Stimulated activated CD4-positive, alpha-beta T cell treated with anti-CD3 and anti-CD28 coated beads, TNF-alpha, amount 100 ng/mL, for 48 hours (primary cell): ENCODE measurements around the gene MYCN.
"Not testable (repeated sequence)": the region's sequence is repeated elsewhere in the genome, so short reads cannot be mapped to it uniquely, and the experiment has no call there.

Experiments
- DNase-seq, 3 donors: peaks; one replicate each; pipeline ENCODE4 v3.0.0-alpha.2; 2020; ENCODE audit warnings: low read depth in 3 of 3

MYCN gene

GRCh38 chr2:15907461-15908324 lies 32.7 kb upstream of the MYCN start:
- no peak for DNase-seq

- no peak for DNase-seq
These were observed 32.0 kb upstream of the MYCN start for GRCh38 chr2:15908371-15908770.

DNA sequence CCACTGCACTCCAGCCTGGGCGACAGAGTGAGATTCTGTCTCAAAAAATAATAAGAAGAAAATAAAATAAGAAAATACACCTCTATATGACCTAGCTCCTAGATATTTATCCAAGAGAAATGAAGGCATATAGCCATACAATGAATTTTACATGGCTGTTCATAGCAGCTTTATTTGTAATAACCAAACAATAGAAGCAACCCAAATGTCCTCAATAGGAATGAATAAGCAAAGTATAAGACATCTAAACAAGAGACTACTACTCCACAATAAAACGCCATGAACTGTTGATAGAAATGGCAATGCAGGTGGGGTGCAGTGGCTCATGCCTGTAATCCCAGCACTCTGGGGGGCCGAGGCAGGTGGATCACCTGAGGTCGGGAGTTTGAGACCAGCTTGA lies 31.2 kb upstream of the MYCN start:
- DNase-seq, result no peak

GRCh38 chr2:15909736-15910135 lies 30.6 kb upstream of the MYCN start:
- DNase-seq, result no peak

GRCh38 chr2:15911270-15911669 lies 29.1 kb upstream of the MYCN start:
- not testable (repeated sequence) for DNase-seq

DNA sequence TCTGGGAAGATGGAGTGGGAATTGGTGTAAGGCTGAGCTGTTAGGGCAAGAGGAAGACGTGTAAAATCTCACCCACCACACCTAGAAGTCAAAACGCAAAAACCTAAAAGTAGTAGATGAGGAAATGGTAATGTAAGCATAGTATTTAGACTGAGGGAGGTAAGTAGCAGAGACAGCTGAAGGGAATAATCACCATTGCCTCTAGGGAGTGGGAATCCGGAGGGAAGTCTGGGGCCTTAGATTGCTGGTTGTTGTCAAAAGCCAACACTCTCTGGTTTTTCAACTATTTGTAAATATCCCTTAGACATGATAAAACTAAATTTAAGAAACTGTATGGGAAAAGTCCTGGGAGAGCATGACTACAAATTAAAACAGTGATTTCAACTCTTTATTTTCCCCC lies 28.7 kb upstream of the MYCN start:
- DNase-seq, result no peak

- no peak for DNase-seq
These were observed 28.1 kb upstream of the MYCN start for GRCh38 chr2:15912203-15912602.

GRCh38 chr2:15913146-15913545 lies 27.2 kb upstream of the MYCN start:
- DNase-seq, result no peak

GRCh38 chr2:15914596-15915385 lies 25.6 kb upstream of the MYCN start:
- no peak for DNase-seq

DNA sequence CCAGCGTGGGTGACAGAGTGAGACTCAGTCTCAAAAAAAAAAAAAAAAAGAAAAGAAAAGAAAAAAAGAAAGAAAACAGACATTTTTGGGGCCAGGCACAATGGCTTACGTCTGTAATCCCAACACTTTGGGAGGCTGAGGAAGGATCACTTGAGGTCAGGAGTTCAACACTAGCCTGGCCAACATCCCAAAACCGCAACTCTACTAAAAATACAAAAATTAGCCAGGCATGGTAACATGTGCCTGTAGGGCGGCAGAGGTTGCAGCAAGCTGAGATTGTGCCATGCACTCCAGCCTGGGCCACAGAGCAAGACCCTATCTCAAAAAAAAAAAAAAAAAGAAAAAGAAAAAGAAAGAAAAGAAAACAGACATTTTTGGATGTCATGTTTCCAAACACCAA lies 24.8 kb upstream of the MYCN start:
- DNase-seq, result not testable (repeated sequence)

GRCh38 chr2:15916336-15916735 lies 24.0 kb upstream of the MYCN start:
- no peak for DNase-seq

DNA sequence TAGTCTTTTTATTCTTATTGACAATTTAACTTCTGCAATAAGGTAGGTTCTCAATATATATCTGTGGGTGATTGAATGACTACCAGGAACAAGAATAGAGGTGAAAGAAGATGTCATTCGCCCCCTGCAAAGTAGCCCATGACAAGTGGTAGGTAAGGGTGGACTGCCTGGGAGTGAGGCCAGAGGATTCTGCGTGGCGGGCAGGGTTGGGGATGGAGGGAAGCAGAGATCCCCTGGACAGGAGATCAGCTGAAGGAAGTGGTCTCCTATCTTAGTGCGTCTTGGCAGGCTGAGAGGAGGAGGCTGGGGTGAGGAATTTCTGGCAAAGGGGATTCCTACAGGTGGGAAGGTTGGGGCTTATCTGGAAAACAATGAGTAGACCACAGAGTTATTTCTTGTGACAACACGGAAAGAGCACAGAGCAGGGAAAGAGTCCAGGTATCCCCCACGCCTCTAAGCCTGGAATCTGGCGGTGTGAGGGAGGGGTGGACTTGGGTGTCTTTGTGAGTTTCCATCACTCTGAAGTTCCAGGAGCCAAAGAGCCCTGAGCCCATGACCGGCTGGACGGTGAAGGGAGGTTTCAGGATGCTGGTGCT lies 21.5 kb upstream of the MYCN start:
- DNase-seq, result no peak

DNA sequence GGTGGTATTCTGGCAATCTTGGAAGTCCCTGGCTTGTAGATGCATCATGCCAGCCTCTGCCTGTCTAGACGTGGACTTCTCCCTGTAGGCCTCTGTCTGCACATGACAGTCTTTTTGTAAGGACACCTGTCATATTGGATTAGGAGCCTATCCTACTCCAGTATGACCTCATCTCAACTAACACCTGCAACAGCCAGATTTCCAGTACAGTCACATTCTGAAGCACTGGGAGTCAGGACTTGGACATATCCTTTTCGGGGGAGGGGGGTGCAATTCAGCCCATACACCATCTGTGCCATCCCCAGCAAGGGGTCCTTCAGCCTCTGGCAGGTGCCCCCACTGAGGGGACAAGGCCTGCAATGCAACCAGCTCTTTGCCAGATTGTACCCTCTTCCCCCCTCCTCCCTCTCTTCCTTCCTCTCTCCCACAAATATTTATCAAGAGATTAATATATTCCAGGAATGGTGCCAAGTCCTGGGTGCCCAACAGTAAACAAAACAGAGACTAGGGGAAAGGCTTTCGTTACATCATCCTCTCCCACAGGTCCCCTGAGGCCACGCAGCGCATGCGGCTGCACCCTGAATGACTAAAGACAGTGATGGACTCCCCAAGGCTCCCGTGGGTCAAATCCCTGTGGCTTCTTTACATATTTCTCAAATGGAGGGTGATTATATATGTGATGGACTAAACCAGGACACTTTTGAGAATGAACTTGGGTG lies 20.5 kb upstream of the MYCN start:
- DNase-seq, result no peak

DNA sequence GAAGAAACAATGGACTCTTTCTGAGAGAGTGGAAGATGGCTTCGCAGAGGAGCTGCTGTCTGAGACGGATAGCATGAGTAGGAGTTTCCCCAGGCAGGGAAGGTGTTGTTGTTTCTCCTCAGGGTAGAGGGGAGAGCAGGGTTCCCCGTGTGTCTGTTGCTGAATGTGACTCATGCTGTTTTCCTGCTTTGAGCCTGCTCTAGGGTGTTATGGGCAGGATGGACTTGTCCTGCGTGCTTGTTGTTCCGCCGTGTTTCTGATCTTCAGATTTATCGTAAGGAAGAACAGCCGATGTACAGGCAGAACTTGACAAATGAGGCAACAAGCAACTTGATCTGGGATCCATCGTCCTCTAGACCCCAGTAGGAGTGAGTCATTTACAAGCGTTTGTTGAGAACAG lies 19.7 kb upstream of the MYCN start:
- no peak for DNase-seq

- DNase-seq, result no peak
These were observed 16.8 kb upstream of the MYCN start for GRCh38 chr2:15923597-15923996.

DNA sequence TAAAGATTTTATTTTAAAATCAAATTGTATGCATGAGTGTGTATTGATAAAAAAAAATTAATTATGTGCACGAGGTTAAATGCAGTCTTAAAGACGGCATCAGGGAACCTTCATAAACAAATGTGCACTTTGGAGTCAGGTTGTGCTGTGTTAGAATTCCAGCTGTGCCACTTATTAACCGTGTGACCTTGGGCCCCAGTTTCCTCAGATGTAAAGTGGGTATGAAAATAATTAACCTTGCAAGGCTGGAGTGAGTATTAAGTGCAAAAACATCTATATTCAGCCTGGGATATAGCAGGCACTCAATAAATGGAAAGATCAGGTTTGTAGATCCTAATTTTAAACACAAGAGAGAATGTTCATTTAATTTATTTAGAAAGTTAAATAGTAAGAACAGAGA lies 14.5 kb upstream of the MYCN start:
- no peak for DNase-seq

DNA sequence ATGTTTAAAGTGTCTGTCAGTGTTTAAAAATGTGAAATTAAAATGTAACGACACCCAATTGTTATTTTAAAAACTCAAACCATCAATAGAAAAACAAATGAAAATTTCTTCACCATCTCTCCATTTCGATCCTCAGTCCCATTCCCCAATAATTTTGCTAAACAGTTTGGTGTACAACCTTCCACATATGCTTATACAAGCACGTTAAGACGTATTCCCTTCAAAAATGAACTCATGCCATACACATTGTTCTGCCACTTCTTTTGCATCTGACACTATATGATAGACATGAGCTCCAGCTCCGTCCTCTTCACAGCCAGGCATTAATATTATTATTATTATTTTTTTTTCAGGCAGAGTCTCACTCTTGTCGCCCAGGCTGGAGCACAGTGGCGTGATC lies 14.1 kb upstream of the MYCN start:
- no peak for DNase-seq

- no peak for DNase-seq
These were observed 12.7 kb upstream of the MYCN start for GRCh38 chr2:15927551-15928218.

GRCh38 chr2:15929008-15929407 lies 11.3 kb upstream of the MYCN start:
- DNase-seq, result not testable (repeated sequence)

DNA sequence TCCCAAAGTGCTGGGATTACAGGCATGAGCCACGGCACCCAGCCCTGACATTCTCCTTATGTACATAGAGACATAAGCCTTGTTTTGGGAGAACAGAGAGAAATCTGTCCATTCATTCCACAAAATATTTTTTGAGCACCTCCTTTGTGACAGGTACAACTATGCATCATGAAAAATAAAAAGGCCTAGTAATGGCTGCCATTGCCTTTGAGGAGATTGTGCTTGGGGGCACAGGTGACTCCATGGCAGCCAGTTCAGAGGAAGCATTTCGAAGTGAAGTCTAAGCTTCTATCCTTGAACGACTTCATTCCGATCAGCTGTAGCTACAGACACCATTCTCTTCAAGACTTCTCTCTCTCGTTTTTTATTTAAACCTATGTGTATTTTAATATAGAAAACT lies 10.5 kb upstream of the MYCN start:
- no peak for DNase-seq

GRCh38 chr2:15930589-15931318 lies 9.6 kb upstream of the MYCN start:
- DNase-seq, result no peak
